MM.1S (cell line): ENCODE results near the gene CARS2.

Experiments
- DNase-seq: peaks from one replicate; pipeline ENCODE4 v3.0.0-alpha.2; 2015
- H2AFZ ChIP-seq: fragments of 300-600 bp; sonication (generic); 2 replicates; pipeline ENCODE4 v1.6.0; 2016; ENCODE audit warnings: antibody characterized with exemption, low read length
- H3F3A ChIP-seq: fragments of 300-600 bp; sonication (generic); 2 replicates; pipeline ENCODE4 v1.6.1; 2016; ENCODE audit warnings: mild to moderate bottlenecking, antibody characterized with exemption, low read length, moderate library complexity, mixed read lengths; ENCODE audit not compliant: insufficient read depth
- H3K27ac ChIP-seq: fragments of 300-600 bp; sonication (generic); 2 replicates; pipeline ENCODE4 v1.5.1; 2016; ENCODE audit warnings: mild to moderate bottlenecking, low read length
- H3K27me3 ChIP-seq: fragments of 300-600 bp; sonication (generic); replicated peaks from 2 replicates; pipeline ENCODE4 v1.6.0; 2016; ENCODE audit warnings: low read length; ENCODE audit not compliant: insufficient read depth
- H3K36me3 ChIP-seq: fragments of 300-600 bp; sonication (generic); replicated peaks from 2 replicates; pipeline ENCODE4 v1.6.1; 2016; ENCODE audit warnings: mild to moderate bottlenecking, low read length, mixed read lengths; ENCODE audit not compliant: insufficient read depth
- H3K4me1 ChIP-seq: fragments of 300-600 bp; sonication (generic); 2 replicates; pipeline ENCODE4 v1.6.1; 2016; ENCODE audit warnings: low read length, mixed read lengths
- H3K4me2 ChIP-seq: fragments of 300-600 bp; sonication (generic); 2 replicates; pipeline ENCODE4 v1.6.0; 2016; ENCODE audit warnings: low read depth, low read length
- H3K4me3 ChIP-seq: fragments of 300-600 bp; sonication (generic); 2 replicates; pipeline ENCODE4 v1.5.1; 2016; ENCODE audit warnings: low read length, mixed read lengths
- H3K79me2 ChIP-seq: fragments of 300-600 bp; sonication (generic); 2 replicates; pipeline ENCODE4 v1.6.1; 2016; ENCODE audit warnings: mixed run types, low read length, mixed read lengths
- H3K9ac ChIP-seq: fragments of 300-600 bp; sonication (generic); 2 replicates; pipeline ENCODE4 v1.6.1; 2016; ENCODE audit warnings: low read length, mixed read lengths
- H3K9me2 ChIP-seq: fragments of 300-600 bp; sonication (generic); replicated peaks from 2 replicates; pipeline ENCODE4 v1.6.1; 2016; ENCODE audit warnings: mild to moderate bottlenecking, low read length, mixed read lengths; ENCODE audit not compliant: insufficient read depth
- H3K9me3 ChIP-seq: fragments of 300-600 bp; sonication (generic); replicated peaks from 2 replicates; pipeline ENCODE4 v1.6.1; 2016; ENCODE audit warnings: mild to moderate bottlenecking, low read length, mixed read lengths; ENCODE audit not compliant: insufficient read depth
- H4K20me1 ChIP-seq: fragments of 300-600 bp; sonication (generic); 2 replicates; pipeline ENCODE4 v1.6.1; 2016; ENCODE audit warnings: mild to moderate bottlenecking, low read length, moderate library complexity, mixed read lengths; ENCODE audit not compliant: insufficient read depth
- EZH2 ChIP-seq: fragments of 300-600 bp; sonication (generic); optimal IDR thresholded peaks from 2 replicates; pipeline ENCODE3; 2017; ENCODE audit warnings: low read depth, mild to moderate bottlenecking, antibody characterized with exemption, low read length, mixed read lengths
- EZH2phosphoT487 ChIP-seq: fragments of 300-600 bp; sonication (generic); IDR thresholded peaks from 2 replicates; pipeline ENCODE4 v1.6.1; 2018; ENCODE audit warnings: antibody characterized with exemption, low read length
- TF ChIP-seq, protein P1 (sequence below): fragments of 300-600 bp; sonication (generic); IDR thresholded peaks from 2 replicates; pipeline ENCODE4 v1.5.1; 2016; ENCODE audit warnings: antibody characterized with exemption, low read length, mixed read lengths

CARS2 gene

DNA sequence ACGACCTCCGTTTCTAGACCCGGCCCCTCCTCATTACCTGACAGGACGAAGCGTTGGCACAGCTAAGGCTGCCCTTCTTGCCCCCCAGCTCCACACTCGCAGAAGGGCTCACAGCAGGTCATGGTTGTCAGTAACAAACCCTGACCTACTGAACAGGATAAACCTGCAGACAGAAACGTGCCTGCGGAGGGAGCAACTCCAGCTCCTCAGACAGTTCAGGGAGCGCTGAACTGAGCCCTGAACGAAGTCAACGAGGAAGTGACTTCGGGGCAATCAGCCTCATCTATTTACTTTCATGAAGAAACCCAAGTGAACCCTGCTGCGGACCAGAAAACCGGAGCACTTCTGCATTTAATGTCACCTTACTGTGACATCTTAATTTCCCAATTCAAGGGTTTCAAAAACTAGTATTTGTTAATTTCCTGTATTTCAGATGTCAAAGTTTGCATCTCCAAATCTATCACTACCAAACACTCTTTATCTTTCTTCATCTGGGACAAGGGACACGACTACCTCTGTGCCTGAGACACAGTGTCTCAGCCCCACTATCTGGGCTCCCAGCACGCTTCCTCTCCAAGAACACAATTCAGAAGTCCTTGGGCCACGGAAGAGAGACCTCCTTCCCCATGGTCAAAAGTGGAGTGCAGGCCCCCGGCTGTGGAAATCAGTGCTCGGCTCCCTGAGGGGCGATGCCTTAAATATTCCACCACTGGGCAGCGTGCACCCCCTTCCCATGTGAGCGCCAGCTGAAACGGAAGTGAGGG is 40.2 kb downstream of the CARS2 start:
- TF ChIP-seq, protein P1, sequence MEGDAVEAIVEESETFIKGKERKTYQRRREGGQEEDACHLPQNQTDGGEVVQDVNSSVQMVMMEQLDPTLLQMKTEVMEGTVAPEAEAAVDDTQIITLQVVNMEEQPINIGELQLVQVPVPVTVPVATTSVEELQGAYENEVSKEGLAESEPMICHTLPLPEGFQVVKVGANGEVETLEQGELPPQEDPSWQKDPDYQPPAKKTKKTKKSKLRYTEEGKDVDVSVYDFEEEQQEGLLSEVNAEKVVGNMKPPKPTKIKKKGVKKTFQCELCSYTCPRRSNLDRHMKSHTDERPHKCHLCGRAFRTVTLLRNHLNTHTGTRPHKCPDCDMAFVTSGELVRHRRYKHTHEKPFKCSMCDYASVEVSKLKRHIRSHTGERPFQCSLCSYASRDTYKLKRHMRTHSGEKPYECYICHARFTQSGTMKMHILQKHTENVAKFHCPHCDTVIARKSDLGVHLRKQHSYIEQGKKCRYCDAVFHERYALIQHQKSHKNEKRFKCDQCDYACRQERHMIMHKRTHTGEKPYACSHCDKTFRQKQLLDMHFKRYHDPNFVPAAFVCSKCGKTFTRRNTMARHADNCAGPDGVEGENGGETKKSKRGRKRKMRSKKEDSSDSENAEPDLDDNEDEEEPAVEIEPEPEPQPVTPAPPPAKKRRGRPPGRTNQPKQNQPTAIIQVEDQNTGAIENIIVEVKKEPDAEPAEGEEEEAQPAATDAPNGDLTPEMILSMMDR, result no peak
- TF ChIP-seq EZH2phosphoT487, result no peak
- TF ChIP-seq EZH2, result no peak
- no peaks in the 10 kb centered on the region for H3K9me3 ChIP-seq
- no peaks in the 10 kb centered on the region for H3K4me1 ChIP-seq
- no peaks in the 10 kb centered on the region for H3F3A ChIP-seq
- H4K20me1 ChIP-seq, result no peaks in the 10 kb centered on the region
- no peaks in the 10 kb centered on the region for H3K27me3 ChIP-seq
- no peak overlapping the region for H3K4me3 ChIP-seq
- no peak overlapping the region for H3K4me2 ChIP-seq
- DNase-seq, result no peak
- no peak overlapping the region for H3K9ac ChIP-seq
- 0 out of 2 replicates have a peak, but pooled peaks cover 5% of the 10 kb centered on the region for H3K36me3 ChIP-seq
- no peak overlapping the region for H3K27ac ChIP-seq
- no peak overlapping the region for H2AFZ ChIP-seq
- no peaks in the 10 kb centered on the region for H3K79me2 ChIP-seq
- no peaks in the 10 kb centered on the region for H3K9me2 ChIP-seq

DNA sequence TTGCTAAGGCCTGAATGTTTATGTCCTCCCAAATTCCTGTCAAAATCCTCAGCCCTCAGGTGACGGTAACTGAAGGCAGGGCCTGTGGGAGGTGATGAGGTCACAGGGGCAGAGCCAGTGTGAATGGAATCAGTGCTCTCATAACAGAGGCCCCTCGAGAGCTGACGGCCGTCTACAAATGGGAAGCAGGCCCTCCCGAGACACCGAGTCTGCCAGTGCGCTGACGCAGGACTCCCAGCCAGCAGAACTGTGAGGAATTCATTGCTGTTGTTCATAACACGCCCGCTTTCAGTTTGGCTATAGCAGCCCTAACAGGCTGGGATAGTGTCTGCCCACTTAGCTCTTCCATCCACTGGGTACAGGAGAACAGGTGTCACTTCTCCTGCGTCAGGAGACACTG is 41.2 kb downstream of the CARS2 start:
- Histone ChIP-seq H3K79me2 (no peaks in the 10 kb centered on the region), H3K4me1 (no peaks in the 10 kb centered on the region), H3F3A (no peaks in the 10 kb centered on the region), H3K4me2 (no peak overlapping the region), H3K9me2 (no peaks in the 10 kb centered on the region), H3K36me3 (0 out of 2 replicates have a peak, but pooled peaks cover 5% of the 10 kb centered on the region), H2AFZ (no peak overlapping the region), H3K27me3 (no peaks in the 10 kb centered on the region), H3K9me3 (no peaks in the 10 kb centered on the region), H3K9ac (no peak overlapping the region), H4K20me1 (no peaks in the 10 kb centered on the region), H3K4me3 (no peak overlapping the region), H3K27ac (no peak overlapping the region)
- no peak for DNase-seq
- TF ChIP-seq EZH2phosphoT487, result no peak
- TF ChIP-seq, protein P1, result no peak
- TF ChIP-seq EZH2, result no peak

DNA sequence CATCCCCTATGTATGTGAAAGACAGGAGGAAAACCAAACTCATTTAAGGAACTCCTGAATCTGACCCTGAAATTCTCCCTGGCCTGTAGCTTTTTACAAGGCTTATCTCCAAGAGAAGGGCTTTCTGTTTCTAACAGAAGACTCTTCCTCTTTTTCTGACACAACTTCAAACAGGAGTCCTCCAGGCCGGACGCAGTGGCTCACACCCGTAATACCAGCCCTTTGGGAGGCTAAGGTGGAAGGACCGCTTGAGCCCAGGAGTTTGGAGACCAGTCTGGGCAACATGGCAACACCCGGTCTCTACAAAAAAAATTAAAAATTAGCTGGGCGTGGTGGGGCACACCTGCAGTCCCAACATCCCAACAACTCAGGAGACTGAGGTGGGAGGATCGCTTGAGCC is 41.9 kb downstream of the CARS2 start:
- Histone ChIP-seq H4K20me1 (no peaks in the 10 kb centered on the region), H3K4me3 (no peak overlapping the region), H3K79me2 (no peaks in the 10 kb centered on the region), H3K4me1 (0 out of 2 replicates have a peak, but pooled peaks cover under 1% of the 10 kb centered on the region), H3K36me3 (0 out of 2 replicates have a peak, but pooled peaks cover 5% of the 10 kb centered on the region), H3K9ac (no peak overlapping the region), H3K9me2 (no peaks in the 10 kb centered on the region), H2AFZ (no peak overlapping the region), H3K4me2 (no peak overlapping the region), H3K9me3 (no peaks in the 10 kb centered on the region), H3K27ac (no peak overlapping the region), H3F3A (no peaks in the 10 kb centered on the region), H3K27me3 (no peaks in the 10 kb centered on the region)
- TF ChIP-seq EZH2 (no peak), EZH2phosphoT487 (no peak)
- TF ChIP-seq, protein P1, result no peak
- DNase-seq, result no peak
